GM12874 (cell line): ENCODE measurements around the gene UGT2B28.
"Not testable (repeated sequence)": the region's sequence is repeated elsewhere in the genome, so short reads cannot be mapped to it uniquely, and the experiment has no call there.

Experiments
- CTCF ChIP-seq: IDR thresholded peaks from 2 replicates; pipeline ENCODE4 v1.5.1; 2011; ENCODE audit warnings: low read depth, mild to moderate bottlenecking, control low read depth, low read length, moderate library complexity; ENCODE audit not compliant: insufficient read depth

Gene UGT2B28

GRCh38 chr4:69280081-69280480 lies at the start of gene UGT2B28:
UGT2B28 (plus strand) TSS chr4:69280475; CDS start chr4:69280501, 26 bp downstream.
- not testable (repeated sequence) for TF ChIP-seq CTCF

GRCh38 chr4:69239092-69239491 lies 41.2 kb upstream of the UGT2B28 start:
- TF ChIP-seq CTCF: no peak

GRCh38 chr4:69239557-69240168 lies 40.6 kb upstream of the UGT2B28 start:
- no peak for TF ChIP-seq CTCF

GRCh38 chr4:69317669-69318298 lies 37.5 kb downstream of the UGT2B28 start:
- peak; percentile 46; the same call in 1 of the 2 replicates for TF ChIP-seq CTCF

GRCh38 chr4:69321153-69321729 lies 41.0 kb downstream of the UGT2B28 start:
- TF ChIP-seq CTCF: no peak

GRCh38 chr4:69322055-69322454 lies 41.8 kb downstream of the UGT2B28 start:
- TF ChIP-seq CTCF: no peak

- TF ChIP-seq CTCF: no peak
These were observed 43.0 kb downstream of the UGT2B28 start for GRCh38 chr4:69323284-69323683.
